GM12891 (cell line): Measurements from ENCODE around the gene ITGB6.

Experiments used
- POLR2A ChIP-seq: IDR thresholded peaks from 2 replicates; pipeline ENCODE4 v1.6.1; 2011; ENCODE audit warnings: low read depth, low read length, control low read depth
- POLR2AphosphoS5 ChIP-seq: IDR thresholded peaks from 2 replicates; pipeline ENCODE4 v1.6.1; 2011; ENCODE audit warnings: low read depth, low read length, control low read depth
- SPI1 ChIP-seq: IDR thresholded peaks from 2 replicates; pipeline ENCODE4 v1.6.1; 2011; ENCODE audit warnings: low read depth, low read length, control low read depth
- TAF1 ChIP-seq: IDR thresholded peaks from 2 replicates; pipeline ENCODE4 v1.6.1; 2011; ENCODE audit warnings: low read depth, low read length, control low read depth

DNA sequence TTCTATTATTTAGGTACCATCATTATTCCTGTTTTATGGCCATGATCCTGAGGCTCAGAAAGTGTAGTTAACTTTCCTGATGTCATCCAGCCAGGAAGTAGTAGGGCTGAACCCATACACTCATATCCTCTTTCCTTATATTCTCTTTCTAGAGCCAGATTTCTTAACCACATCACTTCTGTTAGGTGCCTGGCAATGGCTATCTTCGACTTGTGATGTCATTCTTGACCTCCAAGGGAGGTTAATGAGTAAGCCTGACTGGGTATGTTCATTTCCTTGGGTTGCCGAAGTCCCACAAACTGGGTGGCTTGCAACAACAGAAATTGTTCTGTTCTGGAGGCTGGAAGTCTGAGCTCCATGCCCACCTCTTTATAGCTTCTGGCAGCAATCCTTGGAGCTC is 43.4 kb downstream of the ITGB6 start:
- TF ChIP-seq POLR2A (no peak), TAF1 (no peak), POLR2AphosphoS5 (no peak), SPI1 (no peak)
